ENCODE measurements around the gene CHD6.

DNA sequence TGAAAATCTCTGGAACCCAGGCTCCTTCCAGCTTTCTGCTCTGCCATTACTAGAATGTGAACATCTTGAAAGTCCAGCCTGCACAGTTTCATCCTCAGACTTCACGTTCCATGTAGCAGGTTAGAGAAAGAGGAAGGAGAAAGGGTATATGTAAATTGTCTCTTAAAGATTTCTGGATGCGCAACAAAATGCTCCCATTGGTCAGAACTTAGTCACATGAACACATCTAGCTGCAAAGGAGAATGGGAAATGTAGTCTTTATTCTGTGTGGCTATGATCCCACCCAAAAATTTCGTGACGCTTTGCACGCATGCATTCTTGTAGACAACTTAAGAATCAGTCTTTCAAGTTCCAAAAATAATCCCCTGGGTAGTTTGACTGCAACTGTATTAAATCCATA, 46.4 kb upstream of the CHD6 start:
- TF ChIP-seq POLR2A (IDR thresholded peaks at IDR 0.05) (no peak), EP300 (IDR thresholded peaks at IDR 0.05) (no peak), POLR2AphosphoS5 (IDR thresholded peaks at IDR 0.05) (no peak)
- TF ChIP-seq, protein P1, sequence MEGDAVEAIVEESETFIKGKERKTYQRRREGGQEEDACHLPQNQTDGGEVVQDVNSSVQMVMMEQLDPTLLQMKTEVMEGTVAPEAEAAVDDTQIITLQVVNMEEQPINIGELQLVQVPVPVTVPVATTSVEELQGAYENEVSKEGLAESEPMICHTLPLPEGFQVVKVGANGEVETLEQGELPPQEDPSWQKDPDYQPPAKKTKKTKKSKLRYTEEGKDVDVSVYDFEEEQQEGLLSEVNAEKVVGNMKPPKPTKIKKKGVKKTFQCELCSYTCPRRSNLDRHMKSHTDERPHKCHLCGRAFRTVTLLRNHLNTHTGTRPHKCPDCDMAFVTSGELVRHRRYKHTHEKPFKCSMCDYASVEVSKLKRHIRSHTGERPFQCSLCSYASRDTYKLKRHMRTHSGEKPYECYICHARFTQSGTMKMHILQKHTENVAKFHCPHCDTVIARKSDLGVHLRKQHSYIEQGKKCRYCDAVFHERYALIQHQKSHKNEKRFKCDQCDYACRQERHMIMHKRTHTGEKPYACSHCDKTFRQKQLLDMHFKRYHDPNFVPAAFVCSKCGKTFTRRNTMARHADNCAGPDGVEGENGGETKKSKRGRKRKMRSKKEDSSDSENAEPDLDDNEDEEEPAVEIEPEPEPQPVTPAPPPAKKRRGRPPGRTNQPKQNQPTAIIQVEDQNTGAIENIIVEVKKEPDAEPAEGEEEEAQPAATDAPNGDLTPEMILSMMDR (IDR thresholded peaks at IDR 0.05): no peak
